GM19025 (cell line): ENCODE results near the gene MRGPRE.
"Not testable (repeated sequence)": the region's sequence is repeated elsewhere in the genome, so short reads cannot be mapped to it uniquely, and the experiment has no call there.

Experiments
- ATAC-seq: cut with Tn5 transposase; IDR thresholded peaks from one replicate; pipeline ENCODE4 v1.9.1; 2021; ENCODE audit warnings: mild to moderate bottlenecking, low read depth, moderate library complexity; ENCODE audit not compliant: unreplicated experiment

Gene MRGPRE

DNA sequence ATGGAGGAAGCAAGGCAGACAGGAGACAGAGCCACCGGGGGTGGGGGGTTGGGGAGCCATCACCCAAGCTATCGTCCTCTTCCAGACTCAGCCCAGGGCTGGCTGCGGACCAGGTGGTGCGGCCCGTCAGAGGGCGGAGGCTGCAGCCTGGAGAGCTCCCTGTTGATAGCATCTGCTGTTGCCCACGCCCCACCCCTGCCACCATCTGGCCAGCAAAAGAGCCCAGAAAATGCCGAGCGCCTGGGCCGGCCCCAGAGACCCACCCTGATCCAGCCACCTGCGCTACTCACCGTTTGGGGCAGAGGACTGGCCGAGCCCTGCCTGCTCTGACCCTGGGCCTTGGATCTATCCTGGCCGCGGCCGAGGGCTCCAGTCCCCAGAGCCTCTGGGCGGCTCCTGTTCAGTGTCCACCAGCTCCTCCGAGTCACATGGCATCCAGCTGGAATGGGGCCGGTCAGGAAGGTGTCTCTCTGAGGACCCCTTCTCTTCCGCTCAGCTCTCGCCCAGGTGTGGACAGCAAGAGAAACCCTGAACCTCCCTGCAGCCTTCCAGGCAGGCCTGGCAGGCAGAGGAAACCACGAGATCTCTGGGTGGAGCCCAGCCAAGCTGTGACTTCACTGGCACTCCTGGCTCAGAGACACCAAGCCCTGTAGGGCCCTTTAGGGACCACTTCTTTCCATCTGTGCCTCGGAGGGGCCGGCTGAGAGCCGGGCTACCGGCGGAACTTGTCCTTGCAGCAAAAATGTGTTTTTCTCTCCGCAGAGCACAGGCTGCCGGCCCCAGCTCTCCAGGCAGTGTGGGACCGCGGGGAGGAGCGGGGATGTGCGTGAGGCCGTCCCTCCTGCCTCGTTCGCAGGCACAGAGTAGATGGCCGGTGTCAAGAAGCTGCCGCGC is at the start of gene MRGPRE:
Gene MRGPRE (minus strand): TSS at position 567 of the 894 bp plus-strand sequence. CDS start 3,618 bp downstream, outside the sequence.
- no peak for ATAC-seq

DNA sequence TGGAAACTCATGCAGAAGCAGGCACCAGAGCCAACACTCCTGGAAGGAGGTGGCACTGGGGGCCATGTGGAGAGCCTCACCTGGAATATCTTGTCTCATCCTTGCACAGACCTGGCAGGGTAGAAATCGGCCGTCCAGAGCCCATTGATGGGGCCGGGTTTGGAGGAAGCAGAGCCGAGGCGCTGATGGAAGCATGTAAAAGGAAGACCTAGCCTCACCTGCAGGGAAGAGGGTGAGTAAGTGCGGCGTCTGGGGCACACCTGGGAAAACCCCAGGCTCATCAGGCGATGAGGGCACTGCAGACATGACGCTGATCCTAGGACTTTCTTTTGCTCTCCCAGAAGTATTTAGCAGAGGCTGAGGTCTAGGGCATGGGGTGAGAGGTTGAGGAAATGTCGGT is 48.9 kb upstream of the MRGPRE start:
- ATAC-seq: not testable (repeated sequence)

GRCh38 chr11:3280662-3281061 is 48.4 kb upstream of the MRGPRE start:
- ATAC-seq: not testable (repeated sequence)

DNA sequence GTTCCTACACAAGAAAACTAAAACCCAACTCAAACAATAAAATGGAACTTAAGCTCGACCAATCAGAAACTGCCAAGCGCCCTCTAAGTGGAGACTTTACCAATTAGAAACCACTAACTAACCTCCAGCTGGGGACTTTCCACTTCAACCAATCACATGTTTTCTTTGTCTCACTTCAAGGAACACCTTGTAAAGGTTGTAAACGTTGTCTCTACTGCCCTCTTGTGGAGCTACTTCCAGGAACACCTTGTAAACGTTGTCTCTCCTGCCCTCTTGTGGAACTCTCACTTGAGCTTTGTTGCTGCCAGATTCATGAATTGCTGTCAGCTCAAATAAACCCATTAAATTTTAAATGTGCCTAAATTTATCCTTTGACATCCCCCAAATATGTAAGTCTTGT is 46.7 kb upstream of the MRGPRE start:
- not testable (repeated sequence) for ATAC-seq

DNA sequence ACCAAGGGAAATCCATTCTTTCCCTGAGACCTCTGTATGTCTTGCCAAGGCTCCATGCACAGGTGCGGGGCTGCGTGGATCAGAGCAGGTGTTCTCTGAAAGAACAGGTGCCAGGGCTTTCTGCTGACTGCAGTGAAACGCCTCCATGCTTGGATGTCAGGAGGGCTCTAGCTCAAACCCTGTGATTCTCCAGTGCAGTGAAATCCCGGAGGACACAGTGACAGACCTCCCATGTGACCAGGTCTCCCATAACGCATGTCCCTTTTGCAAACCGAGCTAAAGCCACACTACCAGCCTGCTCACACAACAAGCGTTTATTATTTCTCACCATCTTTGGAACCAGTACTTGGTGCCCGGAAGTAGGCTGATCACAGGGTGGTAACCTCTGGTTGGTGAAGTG is 41.4 kb upstream of the MRGPRE start:
- ATAC-seq: not testable (repeated sequence)

DNA sequence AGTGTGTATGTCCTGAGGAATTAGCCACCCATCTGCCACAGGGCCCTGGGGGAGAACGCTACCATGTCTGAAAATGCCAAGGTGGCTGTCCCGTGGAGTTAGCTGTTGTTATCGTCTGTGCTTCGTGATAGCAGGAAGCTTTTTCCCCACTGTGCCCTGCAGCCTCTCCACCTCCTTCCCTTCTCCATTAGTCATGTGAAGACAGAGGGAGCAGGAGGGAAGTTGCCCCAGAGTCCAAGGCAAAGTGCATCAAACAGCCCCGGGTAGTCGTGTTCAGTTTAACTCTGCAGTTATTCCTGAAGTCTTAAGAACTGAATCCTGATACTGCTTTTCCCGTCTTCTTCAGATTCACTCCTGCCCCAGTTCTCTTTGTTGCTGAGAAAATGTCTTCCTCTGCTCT is 30.3 kb upstream of the MRGPRE start:
- ATAC-seq: not testable (repeated sequence)

GRCh38 chr11:3261831-3262230 is 29.6 kb upstream of the MRGPRE start:
- not testable (repeated sequence) for ATAC-seq

- ATAC-seq: not testable (repeated sequence)
Measured at GRCh38 chr11:3257509-3257908, 25.3 kb upstream of the MRGPRE start.

GRCh38 chr11:3255241-3255640 is 23.0 kb upstream of the MRGPRE start:
- ATAC-seq: not testable (repeated sequence)

- ATAC-seq: not testable (repeated sequence)
Measured at GRCh38 chr11:3254773-3255172, 22.6 kb upstream of the MRGPRE start.

DNA sequence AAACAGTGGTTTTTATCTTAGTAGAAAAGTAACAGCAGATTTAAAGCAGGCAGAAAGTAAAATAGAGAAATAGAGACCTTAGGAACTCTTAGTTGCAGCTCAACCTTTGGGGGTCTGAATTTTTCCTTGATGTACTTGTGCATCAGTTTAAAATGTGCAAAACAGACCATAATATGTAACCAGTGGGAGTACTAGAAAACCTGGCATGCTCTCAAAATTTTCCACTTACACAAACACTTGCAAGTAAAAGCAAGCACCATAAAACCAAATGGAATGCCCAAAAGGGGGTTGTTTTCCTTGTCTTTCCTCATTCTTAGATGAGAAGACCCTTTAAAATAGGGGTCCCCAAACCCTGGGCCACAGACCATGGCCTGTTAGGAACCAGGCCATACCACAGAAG is 12.9 kb upstream of the MRGPRE start:
- ATAC-seq: no peak

DNA sequence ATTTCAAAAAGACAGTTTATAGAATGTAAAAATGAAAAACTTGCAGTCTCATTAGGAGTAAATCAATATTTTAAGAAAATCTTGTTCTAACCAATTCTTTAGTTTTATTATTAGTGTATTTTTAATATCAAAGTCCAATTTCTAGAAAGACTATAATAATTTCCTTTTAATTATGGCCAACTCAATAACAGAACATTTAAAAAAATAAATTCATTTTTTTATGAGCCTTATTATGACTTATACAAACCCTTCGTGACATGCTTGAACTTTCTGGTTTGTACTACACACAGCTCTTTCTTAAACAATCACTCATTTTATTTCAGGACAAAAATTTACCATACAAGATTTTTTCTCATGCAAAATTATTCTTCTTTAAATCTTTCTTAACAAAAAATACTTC is 11.7 kb upstream of the MRGPRE start:
- no peak for ATAC-seq

- ATAC-seq: no peak
Measured at GRCh38 chr11:3237119-3237518, 4.9 kb upstream of the MRGPRE start.

GRCh38 chr11:3234846-3235245 is 2.6 kb upstream of the MRGPRE start:
- ATAC-seq: no peak

DNA sequence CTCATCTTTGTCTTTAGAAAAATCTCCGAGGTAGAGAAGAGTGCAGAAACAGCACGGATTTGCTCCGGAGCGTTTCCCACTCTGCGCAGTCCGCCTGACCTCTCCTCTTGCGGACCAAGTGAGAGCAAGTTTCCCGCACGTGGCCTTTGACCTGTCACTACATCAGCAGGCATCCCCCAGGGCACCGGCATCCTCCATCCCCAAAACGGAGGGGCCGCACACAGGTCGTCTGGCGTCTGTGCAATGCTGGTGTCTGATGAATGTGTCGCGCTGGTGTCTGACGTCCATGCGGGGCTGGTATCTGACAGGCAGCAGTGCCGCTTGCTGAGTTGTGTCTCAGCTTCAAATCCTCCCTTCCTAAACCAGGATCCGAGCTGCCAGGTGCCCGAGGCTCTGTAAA is 739 bp upstream of the MRGPRE start:
- no peak for ATAC-seq

DNA sequence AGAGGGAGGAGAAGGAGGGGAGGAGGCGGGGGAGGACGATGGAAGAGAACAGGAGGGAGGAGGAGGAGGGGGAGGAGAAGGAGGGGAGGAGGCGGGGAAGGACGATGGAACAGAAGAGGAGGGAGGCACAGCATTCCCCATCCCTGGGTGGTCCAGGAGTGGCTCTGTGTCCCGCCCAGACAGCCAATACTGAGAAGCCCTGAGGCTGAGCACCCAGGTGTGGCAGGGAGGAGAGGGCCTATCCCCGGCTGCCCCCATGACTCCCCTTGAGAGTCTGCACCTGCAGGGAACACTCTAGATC is 717 bp downstream of the MRGPRE start:
- no peak for ATAC-seq

- no peak for ATAC-seq
Measured at GRCh38 chr11:3230636-3231549, 1.3 kb downstream of the MRGPRE start.

DNA sequence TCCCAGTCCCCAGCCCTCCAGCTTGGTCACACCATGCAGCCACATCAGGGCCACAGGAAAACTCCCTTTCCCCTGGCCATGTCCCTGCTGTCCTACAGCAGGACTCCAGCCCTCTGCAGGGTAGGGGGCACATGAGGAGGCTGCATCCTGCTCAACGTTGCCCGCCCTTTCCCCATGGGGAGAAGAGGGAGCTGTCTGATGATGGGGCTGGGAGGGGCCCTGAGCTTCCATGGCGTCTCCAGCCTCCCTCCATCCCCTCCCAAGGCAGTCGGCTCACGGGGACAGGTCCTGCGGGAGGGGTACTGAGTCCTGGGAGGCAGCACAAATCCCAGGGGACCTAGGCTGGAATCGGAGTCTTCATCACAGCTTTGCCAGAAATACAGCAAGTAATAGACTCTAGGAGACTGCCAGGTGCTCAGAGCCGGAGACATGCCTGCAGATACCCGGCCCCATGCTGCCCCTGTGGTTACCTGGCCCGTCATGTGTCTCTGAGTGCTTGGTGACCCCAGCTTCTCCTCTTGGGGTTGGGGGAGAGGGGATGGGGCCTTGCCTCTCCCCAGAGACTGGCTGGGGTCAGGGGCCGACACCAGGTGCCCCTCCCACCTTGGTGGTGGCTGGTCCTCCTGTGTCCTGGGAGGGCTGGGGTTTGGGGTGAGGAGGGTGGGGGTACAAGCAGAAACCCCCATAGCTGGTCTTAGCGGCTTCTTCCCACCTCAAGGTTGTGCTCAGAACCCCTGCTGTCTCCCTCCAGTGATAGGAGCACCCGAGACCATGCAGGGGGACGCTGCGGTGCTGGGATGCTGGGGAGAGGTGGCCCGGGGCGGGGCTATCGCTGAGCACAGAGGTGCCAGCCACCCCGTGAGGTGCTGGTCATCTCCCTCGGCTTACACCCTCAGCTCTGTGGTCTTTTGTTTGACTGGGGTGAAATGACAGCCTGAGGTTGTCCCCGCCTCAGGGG is 2.3 kb downstream of the MRGPRE start:
- no peak for ATAC-seq

- ATAC-seq: no peak
Measured at GRCh38 chr11:3228445-3228829, 3.8 kb downstream of the MRGPRE start.
